K562 (cell line): Measurements from ENCODE around the gene EXT2.

Experiments
- CTCF ChIP-seq, 3 experiments: IDR thresholded peaks in 2 of 3; conservative IDR thresholded peaks in 1 of 3; 2 replicates each; pipeline ENCODE4 v1.5.1; 2011 to 2012; ENCODE audit warnings: low read length in 3 of 3, mild to moderate bottlenecking in 3 of 3, control low read depth in 2 of 3, improper control_type of control experiment in 1 of 3, inconsistent platforms in 1 of 3, low read depth in 1 of 3, mixed read lengths in 1 of 3, moderate library complexity in 1 of 3; ENCODE audit not compliant: insufficient read depth in 2 of 3
- EGR1 ChIP-seq: fragments of 450-650 bp; conservative IDR thresholded peaks from 2 replicates; pipeline ENCODE4 v1.6.1; 2017; ENCODE audit warnings: mild to moderate bottlenecking
- ETS1 ChIP-seq: conservative IDR thresholded peaks from 2 replicates; pipeline ENCODE4 v1.6.1; 2011; ENCODE audit warnings: low read depth, mild to moderate bottlenecking, low read length; ENCODE audit not compliant: control insufficient read depth
- FOXP4 ChIP-seq: sonication (generic); formaldehyde crosslinking; IDR thresholded peaks from 2 replicates; pipeline ENCODE4 v1.8.0; 2022; ENCODE audit warnings: mild to moderate bottlenecking, missing genetic modification reagents, borderline replicate concordance
- PHF20 ChIP-seq: fragments of 450-650 bp; IDR thresholded peaks from 2 replicates; pipeline ENCODE4 v1.6.1; 2018; ENCODE audit not compliant: partially characterized antibody
- SAFB2 ChIP-seq: fragments of 200-400 bp; formaldehyde crosslinking; IDR thresholded peaks from 2 replicates; pipeline ENCODE4 v1.6.1; 2018; ENCODE audit warnings: borderline replicate concordance, low read length, low read depth, moderate library complexity; ENCODE audit not compliant: severe bottlenecking
- ZBTB40 ChIP-seq, 2 experiments: fragments of 450-650 bp in 1 of 2; sonication (generic) in 1 of 2; formaldehyde crosslinking in 1 of 2; IDR thresholded peaks; 2 replicates each; pipeline versions ENCODE4 v1.7.1 to v1.9.0; 2016 to 2022; ENCODE audit warnings: inconsistent platforms in 1 of 2, mild to moderate bottlenecking in 1 of 2, missing genetic modification reagents in 1 of 2
- ZNF449 ChIP-seq: fragments of 250-450 bp; sonication (Bioruptor Pico); IDR thresholded peaks from 2 replicates; pipeline ENCODE4 v1.8.0; 2022; ENCODE audit warnings: moderate library complexity, mild to moderate bottlenecking, inconsistent platforms
- ZZZ3 ChIP-seq: fragments of 450-650 bp; IDR thresholded peaks from 2 replicates; pipeline ENCODE4 v1.6.1; 2016; ENCODE audit warnings: antibody characterized with exemption, mild to moderate bottlenecking, moderate library complexity

- TF ChIP-seq ETS1, result no peak
- TF ChIP-seq FOXP4, result no peak
- TF ChIP-seq ZZZ3, result no peak
- no peak for TF ChIP-seq SAFB2
- no peak for TF ChIP-seq ZBTB40 (IDR thresholded peaks at IDR 0.05)
- TF ChIP-seq ZBTB40 (CRISPR knock-in tag; IDR thresholded peaks at IDR 0.05), result no peak
- TF ChIP-seq PHF20, result no peak
- TF ChIP-seq ZNF449 (CRISPR knock-in tag), result no peak
- TF ChIP-seq CTCF (IDR thresholded peaks at IDR 0.05 in 2 of 3, conservative IDR thresholded peaks at IDR 0.05 in 1 of 3; ENCODE audit: insufficient read depth in 2 of 3, low read depth in 1 of 3, low read length in 3 of 3), result no peak
- TF ChIP-seq EGR1, result no peak
These were observed 132.9 kb downstream of the EXT2 start for GRCh38 chr11:44228379-44228778.
